HepG2 (cell line): ENCODE data around the gene ELP6. TPM values are rescaled to one million over a fixed set of nuclear protein-coding genes. Genes with fewer than 3 reads are reported as not detected.

Experiments used
- BRCA1 ChIP-seq: sonication (generic); formaldehyde crosslinking; IDR thresholded peaks from 2 replicates; pipeline ENCODE4 v1.4.0; 2020; ENCODE audit warnings: missing genetic modification reagents
- FOXA3 ChIP-seq: IDR thresholded peaks from 2 replicates; pipeline ENCODE4 v1.6.1; 2016; ENCODE audit warnings: missing genetic modification reagents, missing compliant biosample characterization
- IKZF4 ChIP-seq: sonication (generic); formaldehyde crosslinking; IDR thresholded peaks from 2 replicates; pipeline ENCODE4 v1.5.1; 2020; ENCODE audit warnings: borderline replicate concordance, mild to moderate bottlenecking, low read depth, missing genetic modification reagents; ENCODE audit errors: not compliant biosample characterization
- MYC ChIP-seq: sonication (generic); formaldehyde crosslinking; IDR thresholded peaks from 2 replicates; pipeline ENCODE4 v1.9.0; 2021; ENCODE audit warnings: missing genetic modification reagents, borderline replicate concordance
- NKX3-1 ChIP-seq: sonication (generic); formaldehyde crosslinking; IDR thresholded peaks from 2 replicates; pipeline ENCODE4 v1.5.0; 2020; ENCODE audit warnings: missing genetic modification reagents
- PAF1 ChIP-seq: IDR thresholded peaks from 2 replicates; pipeline ENCODE4 v1.6.1; 2016; ENCODE audit warnings: missing genetic modification reagents, missing compliant biosample characterization
- RBFOX2 ChIP-seq: fragments of 200-400 bp; formaldehyde crosslinking; IDR thresholded peaks from 2 replicates; pipeline ENCODE4 v1.6.1; 2017; ENCODE audit warnings: low read depth, mild to moderate bottlenecking, low read length
- RCOR2 ChIP-seq: IDR thresholded peaks from 2 replicates; pipeline ENCODE4 v1.6.1; 2016; ENCODE audit warnings: missing biosample characterization, missing genetic modification reagents
- SMARCC2 ChIP-seq: fragments of 450-650 bp; IDR thresholded peaks from 2 replicates; pipeline ENCODE4 v1.6.1; 2017; ENCODE audit warnings: antibody characterized with exemption, mild to moderate bottlenecking
- SP1 ChIP-seq, 2 experiments: fragments of 450-650 bp in 1 of 2; sonication (generic) in 1 of 2; formaldehyde crosslinking in 1 of 2; IDR thresholded peaks; 2 replicates each; pipeline versions ENCODE4 v1.4.0 to v1.6.1; 2016 to 2020; ENCODE audit warnings: missing genetic modification reagents in 1 of 2
- TMF1 ChIP-seq: sonication (generic); formaldehyde crosslinking; IDR thresholded peaks from 2 replicates; pipeline ENCODE4 v1.8.1; 2022; ENCODE audit warnings: low read depth, missing genetic modification reagents
- TSC22D2 ChIP-seq: sonication (generic); formaldehyde crosslinking; IDR thresholded peaks from 2 replicates; pipeline ENCODE4 v1.5.1; 2020; ENCODE audit warnings: missing genetic modification reagents, mild to moderate bottlenecking, borderline replicate concordance
- ZBTB3 ChIP-seq: sonication (generic); formaldehyde crosslinking; IDR thresholded peaks from 2 replicates; pipeline ENCODE4 v1.4.0; 2020; ENCODE audit warnings: low read depth, mild to moderate bottlenecking, moderate library complexity, missing genetic modification reagents, borderline replicate concordance
- ZBTB38 ChIP-seq: sonication (generic); formaldehyde crosslinking; IDR thresholded peaks from 2 replicates; pipeline ENCODE4 v1.5.1; 2020; ENCODE audit warnings: mild to moderate bottlenecking, missing genetic modification reagents
- ZBTB49 ChIP-seq: sonication (generic); formaldehyde crosslinking; IDR thresholded peaks from 2 replicates; pipeline ENCODE4 v1.4.0; 2020; ENCODE audit warnings: missing genetic modification reagents, borderline replicate concordance
- ZKSCAN8 ChIP-seq: IDR thresholded peaks from 2 replicates; pipeline ENCODE4 v1.6.1; 2016; ENCODE audit warnings: borderline replicate concordance, missing genetic modification reagents, missing compliant biosample characterization
- ZNF253 ChIP-seq: sonication (generic); formaldehyde crosslinking; IDR thresholded peaks from 2 replicates; pipeline ENCODE4 v1.8.0; 2022; ENCODE audit warnings: mild to moderate bottlenecking, missing genetic modification reagents, borderline replicate concordance
- ZNF296 ChIP-seq: sonication (generic); formaldehyde crosslinking; conservative IDR thresholded peaks from 2 replicates; pipeline ENCODE4 v1.5.0; 2020; ENCODE audit warnings: mild to moderate bottlenecking, missing genetic modification reagents
- ZNF326 ChIP-seq: sonication (generic); formaldehyde crosslinking; IDR thresholded peaks from 2 replicates; pipeline ENCODE4 v1.4.0; 2020; ENCODE audit warnings: missing genetic modification reagents, borderline replicate concordance
- ZNF572 ChIP-seq: sonication (generic); formaldehyde crosslinking; IDR thresholded peaks from 2 replicates; pipeline ENCODE4 v1.5.1; 2020; ENCODE audit warnings: mild to moderate bottlenecking, missing genetic modification reagents
- ZNF577 ChIP-seq: sonication (generic); formaldehyde crosslinking; IDR thresholded peaks from 2 replicates; pipeline ENCODE4 v1.4.0; 2020; ENCODE audit warnings: mild to moderate bottlenecking, low read depth, missing genetic modification reagents, borderline replicate concordance
- ZNF614 ChIP-seq: IDR thresholded peaks from 2 replicates; pipeline ENCODE4 v1.6.1; 2018; ENCODE audit warnings: missing biosample characterization, missing genetic modification reagents, inconsistent platforms, borderline replicate concordance
- ZNF740 ChIP-seq: sonication (generic); formaldehyde crosslinking; IDR thresholded peaks from 2 replicates; pipeline ENCODE4 v1.4.0; 2020; ENCODE audit warnings: missing genetic modification reagents
- ZNF770 ChIP-seq: sonication (generic); formaldehyde crosslinking; IDR thresholded peaks from 2 replicates; pipeline ENCODE4 v1.5.0; 2020; ENCODE audit warnings: mild to moderate bottlenecking, missing genetic modification reagents
- ZNF780A ChIP-seq: sonication (generic); formaldehyde crosslinking; IDR thresholded peaks from 2 replicates; pipeline ENCODE4 v1.8.0; 2022; ENCODE audit warnings: mild to moderate bottlenecking, missing genetic modification reagents, moderate library complexity
- polyA plus RNA-seq, 8 experiments: library from polyadenylated mRNA; depleted of rRNA in 3 of 8; stranded (reverse) in 7 of 8; unstranded in 1 of 8; fragments of >200 nt; fragmentation: Illumina TruSeq in 4 of 8; extraction: Trizol in 4 of 8; gene quantifications; 2 replicates each; pipeline versions ENCODE4 v1.2.1 to v1.2.3, GENCODE V29; 2011 to 2016; ENCODE audit warnings: low read depth in 4 of 8, missing spikeins in 1 of 8, mixed read lengths in 1 of 8; ENCODE audit not compliant: insufficient read depth in 1 of 8
- total RNA-seq, 5 experiments: library from RNA; depleted of rRNA; stranded (reverse); fragments of >200 nt; fragmentation: Illumina TruSeq; extraction: Trizol; gene quantifications; 2 replicates each; pipeline ENCODE4 v1.2.3, GENCODE V29; 2016; ENCODE audit warnings: low read depth in 1 of 5

Gene ELP6
- total and polyA plus RNA-seq, 2 of the 13 experiments (the other 11 are each of a cell fraction or from before 2014, with no cell fraction given): 45.0 to 49.3 TPM

- TF ChIP-seq TSC22D2 (CRISPR knock-in tag) (no peak; the same call in 1 of the 2 replicates), PAF1 (CRISPR knock-in tag) (no peak), ZBTB38 (CRISPR knock-in tag) (0 out of 2 replicates have a peak, but pooled peaks have one; percentile 18), ZBTB49 (no peak), ZNF770 (peak; percentile 37; the same call in 1 of the 2 replicates), ZNF780A (no peak; the same call in 1 of the 2 replicates), ZNF740 (CRISPR knock-in tag) (0 out of 2 replicates have a peak, but pooled peaks have one; percentile 61), ZKSCAN8 (no peak; the same call in 1 of the 2 replicates), ZNF296 (CRISPR knock-in tag) (no peak), BRCA1 (CRISPR knock-in tag) (0 out of 2 replicates have a peak, but pooled peaks have one; percentile 41), ZNF614 (CRISPR knock-in tag) (peak; percentile 70; the same call in 1 of the 2 replicates), SMARCC2 (no peak), SP1 (IDR thresholded peaks at IDR 0.05) (no peak), SP1 (CRISPR knock-in tag; IDR thresholded peaks at IDR 0.05) (peak; percentile 88), ZNF577 (no peak), IKZF4 (CRISPR knock-in tag) (peak; percentile 29), ZBTB3 (CRISPR knock-in tag) (no peak), MYC (CRISPR knock-in tag) (peak; percentile 42), RBFOX2 (peak; percentile 93), RCOR2 (CRISPR knock-in tag) (no peak), ZNF326 (CRISPR knock-in tag) (no peak), ZNF253 (no peak), FOXA3 (CRISPR knock-in tag) (peak; percentile 20; the same call in 1 of the 2 replicates), NKX3-1 (CRISPR knock-in tag) (peak; percentile 15), ZNF572 (CRISPR knock-in tag) (no peak), TMF1 (peak; percentile 77; the same call in 1 of the 2 replicates)
Measured at GRCh38 chr3:47513125-47513929, at the start of gene ELP6 (continued).
